NCI-H510A treated with DMSO at 0.1 percent for 48 hours (cell line): ENCODE results near the gene NHERF1.

Experiments used
- DNase-seq: peaks from one replicate; lab custom pipeline; 2025; lab: John Stamatoyannopoulos, UW

Gene NHERF1

GRCh38 chr17:74749279-74750038, 1.0 kb downstream of the NHERF1 start:
- DNase-seq = no peak

GRCh38 chr17:74750039-74750326, 1.6 kb downstream of the NHERF1 start:
- no peak for DNase-seq

- DNase-seq = no peak
These were observed 2.1 kb downstream of the NHERF1 start for GRCh38 chr17:74750327-74751069.

- DNase-seq = no peak
These were observed 4.0 kb downstream of the NHERF1 start for GRCh38 chr17:74752415-74752814.

GRCh38 chr17:74752822-74753401, 4.5 kb downstream of the NHERF1 start:
- DNase-seq = no peak

- DNase-seq = no peak
These were observed 6.4 kb downstream of the NHERF1 start for GRCh38 chr17:74754832-74755231.

- no peak for DNase-seq
These were observed 7.1 kb downstream of the NHERF1 start for GRCh38 chr17:74755533-74755932.

GRCh38 chr17:74756891-74757290, 8.5 kb downstream of the NHERF1 start:
- no peak for DNase-seq

GRCh38 chr17:74757502-74757901, 9.1 kb downstream of the NHERF1 start:
- DNase-seq = no peak

- DNase-seq = peak; percentile 18
These were observed 9.8 kb downstream of the NHERF1 start for GRCh38 chr17:74757931-74758847.

GRCh38 chr17:74758848-74759168, 10.4 kb downstream of the NHERF1 start:
- DNase-seq = no peak

- peak; percentile 36 for DNase-seq
These were observed 10.9 kb downstream of the NHERF1 start for GRCh38 chr17:74759243-74759801.

- peak; percentile 51 for DNase-seq
These were observed 11.5 kb downstream of the NHERF1 start for GRCh38 chr17:74759941-74760340.

GRCh38 chr17:74760404-74761105, 12.1 kb downstream of the NHERF1 start:
- DNase-seq = no peak

GRCh38 chr17:74761419-74761818, 13.0 kb downstream of the NHERF1 start:
- no peak for DNase-seq

- no peak for DNase-seq
These were observed 13.5 kb downstream of the NHERF1 start for GRCh38 chr17:74761931-74762330.

GRCh38 chr17:74763565-74764387, 15.3 kb downstream of the NHERF1 start:
- no peak for DNase-seq

GRCh38 chr17:74764751-74765286, 16.4 kb downstream of the NHERF1 start:
- DNase-seq = no peak

- DNase-seq = no peak
These were observed 18.0 kb downstream of the NHERF1 start for GRCh38 chr17:74766413-74766812.

GRCh38 chr17:74767111-74767516, 18.7 kb downstream of the NHERF1 start:
- no peak for DNase-seq
